Loucy (cell line): ENCODE data around the gene TNNC1.

Experiments
- H2AFZ ChIP-seq: fragments of 200-600 bp; sonication (generic); 2 replicates; pipeline ENCODE4 v1.6.0; 2016; ENCODE audit warnings: antibody characterized with exemption, mild to moderate bottlenecking, low read length, moderate library complexity
- H3F3A ChIP-seq: fragments of 200-600 bp; 2 replicates; pipeline ENCODE4 v1.6.0; 2016; ENCODE audit warnings: antibody characterized with exemption, low read depth, mild to moderate bottlenecking
- H3K27me3 ChIP-seq: fragments of 200-600 bp; sonication (generic); 2 replicates; pipeline ENCODE4 v1.6.1; 2014; ENCODE audit warnings: low read length, mild to moderate bottlenecking; ENCODE audit not compliant: insufficient read depth, poor library complexity, severe bottlenecking
- H3K36me3 ChIP-seq: fragments of 200-600 bp; sonication (generic); 2 replicates; pipeline ENCODE4 v1.6.1; 2016; ENCODE audit warnings: low read length; ENCODE audit not compliant: insufficient read depth
- H3K4me1 ChIP-seq: fragments of 200-600 bp; sonication (generic); 2 replicates; pipeline ENCODE4 v1.5.1; 2014; ENCODE audit warnings: low read length, mild to moderate bottlenecking; ENCODE audit not compliant: insufficient read depth, poor library complexity, severe bottlenecking
- H3K4me2 ChIP-seq: fragments of 200-600 bp; sonication (generic); 2 replicates; pipeline ENCODE4 v1.6.0; 2014; ENCODE audit warnings: antibody characterized with exemption, low read length, low read depth, mild to moderate bottlenecking; ENCODE audit not compliant: poor library complexity, severe bottlenecking
- H3K4me3 ChIP-seq: fragments of 200-600 bp; sonication (generic); 2 replicates; pipeline ENCODE4 v1.5.1; 2014; ENCODE audit warnings: low read length, mild to moderate bottlenecking, mixed read lengths; ENCODE audit not compliant: poor library complexity, severe bottlenecking
- H3K79me2 ChIP-seq: fragments of 200-600 bp; sonication (generic); 2 replicates; pipeline ENCODE4 v1.6.1; 2014; ENCODE audit warnings: low read length; ENCODE audit not compliant: insufficient read depth
- H3K9ac ChIP-seq: fragments of 200-600 bp; sonication (generic); 2 replicates; pipeline ENCODE4 v1.6.0; 2014; ENCODE audit warnings: mild to moderate bottlenecking, low read depth, low read length, moderate library complexity; ENCODE audit not compliant: poor library complexity, severe bottlenecking
- H3K9me2 ChIP-seq: fragments of 200-600 bp; sonication (generic); replicated peaks from 2 replicates; pipeline ENCODE4 v1.6.1; 2016; ENCODE audit warnings: low read depth, low read length, mixed read lengths
- H3K9me3 ChIP-seq: fragments of 200-600 bp; sonication (generic); 2 replicates; pipeline ENCODE4 v1.6.1; 2014; ENCODE audit warnings: mild to moderate bottlenecking, antibody characterized with exemption, low read length, low read depth; ENCODE audit not compliant: insufficient read depth
- H4K20me1 ChIP-seq: fragments of 200-600 bp; sonication (generic); 2 replicates; pipeline ENCODE4 v1.6.0; 2014; ENCODE audit warnings: antibody characterized with exemption, low read length, mild to moderate bottlenecking; ENCODE audit not compliant: insufficient read depth, poor library complexity, severe bottlenecking
- EZH2phosphoT487 ChIP-seq: fragments of 200-600 bp; IDR thresholded peaks from 2 replicates; pipeline ENCODE4 v1.6.1; 2018; ENCODE audit warnings: antibody characterized with exemption, mild to moderate bottlenecking, moderate library complexity, borderline replicate concordance
- TF ChIP-seq, protein P1 (sequence below): fragments of 200-600 bp; sonication (generic); conservative IDR thresholded peaks from 2 replicates; pipeline ENCODE4 v1.5.1; 2014; ENCODE audit warnings: mild to moderate bottlenecking, antibody characterized with exemption, low read length

TNNC1 gene

GRCh38 chr3:52458770-52459545 is 5.1 kb upstream of the TNNC1 start:
- no peaks in the 10 kb centered on the region for H3K9me3 ChIP-seq
- no peaks in the 10 kb centered on the region for H3K9me2 ChIP-seq
- TF ChIP-seq, protein P1, sequence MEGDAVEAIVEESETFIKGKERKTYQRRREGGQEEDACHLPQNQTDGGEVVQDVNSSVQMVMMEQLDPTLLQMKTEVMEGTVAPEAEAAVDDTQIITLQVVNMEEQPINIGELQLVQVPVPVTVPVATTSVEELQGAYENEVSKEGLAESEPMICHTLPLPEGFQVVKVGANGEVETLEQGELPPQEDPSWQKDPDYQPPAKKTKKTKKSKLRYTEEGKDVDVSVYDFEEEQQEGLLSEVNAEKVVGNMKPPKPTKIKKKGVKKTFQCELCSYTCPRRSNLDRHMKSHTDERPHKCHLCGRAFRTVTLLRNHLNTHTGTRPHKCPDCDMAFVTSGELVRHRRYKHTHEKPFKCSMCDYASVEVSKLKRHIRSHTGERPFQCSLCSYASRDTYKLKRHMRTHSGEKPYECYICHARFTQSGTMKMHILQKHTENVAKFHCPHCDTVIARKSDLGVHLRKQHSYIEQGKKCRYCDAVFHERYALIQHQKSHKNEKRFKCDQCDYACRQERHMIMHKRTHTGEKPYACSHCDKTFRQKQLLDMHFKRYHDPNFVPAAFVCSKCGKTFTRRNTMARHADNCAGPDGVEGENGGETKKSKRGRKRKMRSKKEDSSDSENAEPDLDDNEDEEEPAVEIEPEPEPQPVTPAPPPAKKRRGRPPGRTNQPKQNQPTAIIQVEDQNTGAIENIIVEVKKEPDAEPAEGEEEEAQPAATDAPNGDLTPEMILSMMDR = no peak
- no peak for TF ChIP-seq EZH2phosphoT487
- H3K36me3 ChIP-seq = peaks cover 33% of the 10 kb centered on the region; the same call in 1 of the 2 replicates
- H3F3A ChIP-seq = no peaks in the 10 kb centered on the region
- H3K9ac ChIP-seq = peak overlapping the region; percentile 99
- H3K4me1 ChIP-seq = peaks cover 45% of the 10 kb centered on the region
- H4K20me1 ChIP-seq = peaks cover 23% of the 10 kb centered on the region
- no peak overlapping the region for H2AFZ ChIP-seq
- peak overlapping the region; percentile 83 for H3K4me2 ChIP-seq
- no peak overlapping the region for H3K4me3 ChIP-seq
- peaks cover 84% of the 10 kb centered on the region for H3K79me2 ChIP-seq
- H3K27me3 ChIP-seq = peaks cover 6% of the 10 kb centered on the region

DNA sequence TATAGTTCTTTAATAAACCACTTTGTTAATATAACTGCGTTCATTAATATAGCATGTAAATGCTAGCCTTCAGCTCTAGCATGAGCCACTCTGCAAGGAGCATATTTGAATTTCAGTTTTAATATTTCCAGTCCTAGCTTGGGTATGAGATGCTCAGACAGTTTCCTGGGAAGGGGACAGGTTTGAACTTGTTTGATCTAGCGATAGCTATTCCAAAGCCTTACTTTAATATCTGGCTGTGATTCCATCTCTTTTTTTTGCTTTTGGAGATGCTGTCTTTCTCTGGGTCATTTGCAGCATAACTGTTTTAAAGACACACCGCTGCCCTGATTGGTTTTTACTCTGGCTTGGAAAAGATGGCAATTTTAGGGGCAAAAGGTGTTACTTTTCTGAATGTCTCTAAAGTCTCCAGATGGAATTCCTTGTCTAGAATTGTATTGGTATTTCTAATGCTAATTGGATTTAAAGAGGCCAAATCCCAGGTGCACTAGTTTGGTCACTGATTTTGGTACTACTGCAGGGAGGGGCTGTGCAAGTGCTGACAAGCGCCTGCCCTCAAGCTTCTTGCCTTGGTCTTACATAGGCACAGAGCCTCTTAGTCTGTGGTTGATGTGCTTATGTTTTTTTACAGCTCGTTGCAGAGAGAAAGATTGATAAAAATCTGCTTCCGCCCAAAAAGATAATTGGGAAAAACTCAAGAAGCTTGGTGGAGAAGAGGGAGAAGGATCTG is 4.4 kb upstream of the TNNC1 start:
- H3F3A ChIP-seq = no peaks in the 10 kb centered on the region
- peaks cover 23% of the 10 kb centered on the region for H4K20me1 ChIP-seq
- no peaks in the 10 kb centered on the region for H3K9me2 ChIP-seq
- peaks cover 6% of the 10 kb centered on the region for H3K27me3 ChIP-seq
- H3K36me3 ChIP-seq = peaks cover 33% of the 10 kb centered on the region; the same call in 1 of the 2 replicates
- H3K4me1 ChIP-seq = peaks cover 45% of the 10 kb centered on the region
- no peaks in the 10 kb centered on the region for H3K9me3 ChIP-seq
- peak overlapping the region; percentile 99 for H3K9ac ChIP-seq
- peaks cover 77% of the 10 kb centered on the region for H3K79me2 ChIP-seq
- peak overlapping the region; percentile 82 for H3K4me3 ChIP-seq
- TF ChIP-seq, protein P1 = no peak
- no peak for TF ChIP-seq EZH2phosphoT487
- H2AFZ ChIP-seq = no peak overlapping the region
- H3K4me2 ChIP-seq = peak overlapping the region; percentile 83

DNA sequence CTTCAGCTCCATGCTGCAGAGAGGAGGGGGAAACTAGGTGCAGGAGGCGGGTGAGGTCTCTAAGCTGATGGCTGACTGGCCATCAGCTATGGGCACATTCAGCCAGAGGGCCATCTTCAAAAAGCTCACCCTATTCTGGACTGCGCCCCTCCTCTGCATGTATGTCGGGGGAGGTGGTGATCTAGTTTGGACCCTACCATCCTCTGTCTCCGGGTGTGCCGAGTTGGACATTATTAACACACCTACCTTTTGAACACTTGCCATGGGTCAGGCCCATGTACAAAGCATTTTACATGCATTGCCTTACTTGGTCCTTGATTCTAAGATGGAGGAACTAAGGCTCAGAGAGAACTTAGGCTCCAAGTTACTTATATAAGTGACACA is 3.0 kb upstream of the TNNC1 start:
- TF ChIP-seq, protein P1 = no peak
- TF ChIP-seq EZH2phosphoT487 = no peak
- no peak overlapping the region for H2AFZ ChIP-seq
- H3K4me2 ChIP-seq = peak overlapping the region; percentile 83
- H3K36me3 ChIP-seq = peaks cover 27% of the 10 kb centered on the region; the same call in 1 of the 2 replicates
- H3F3A ChIP-seq = no peaks in the 10 kb centered on the region
- H3K27me3 ChIP-seq = peaks cover 6% of the 10 kb centered on the region
- H3K4me1 ChIP-seq = peaks cover 39% of the 10 kb centered on the region
- H3K79me2 ChIP-seq = peaks cover 63% of the 10 kb centered on the region
- H3K9me3 ChIP-seq = no peaks in the 10 kb centered on the region
- H3K4me3 ChIP-seq = peak overlapping the region; percentile 82
- no peaks in the 10 kb centered on the region for H3K9me2 ChIP-seq
- peaks cover 23% of the 10 kb centered on the region for H4K20me1 ChIP-seq
- H3K9ac ChIP-seq = peak overlapping the region; percentile 99
